Fibroblast of skin of scalp (primary cell): ENCODE measurements around the gene MAGEH1. TPM values are rescaled to one million over a fixed set of nuclear protein-coding genes. Genes with fewer than 3 reads are reported as not detected.
"Not testable (repeated sequence)": the region's sequence is repeated elsewhere in the genome, so short reads cannot be mapped to it uniquely, and the experiment has no call there.

Source experiments
- DNase-seq: peaks from one replicate; pipeline ENCODE4 v3.0.0-alpha.2; 2013
- polyA plus RNA-seq, 2 experiments: library from polyadenylated mRNA; unstranded; fragments of 120-200 nt; gene quantifications; one replicate each; pipeline ENCODE4 v1.2.1, GENCODE V29; 2013; ENCODE audit not compliant: insufficient read length in 2 of 2

MAGEH1 gene
- 33.7 TPM for polyA plus RNA-seq (2013, experiment 1 of 2; ENCODE audit: insufficient read length)
- polyA plus RNA-seq (2013, experiment 2 of 2; ENCODE audit: insufficient read length) = 30.7 TPM

DNA sequence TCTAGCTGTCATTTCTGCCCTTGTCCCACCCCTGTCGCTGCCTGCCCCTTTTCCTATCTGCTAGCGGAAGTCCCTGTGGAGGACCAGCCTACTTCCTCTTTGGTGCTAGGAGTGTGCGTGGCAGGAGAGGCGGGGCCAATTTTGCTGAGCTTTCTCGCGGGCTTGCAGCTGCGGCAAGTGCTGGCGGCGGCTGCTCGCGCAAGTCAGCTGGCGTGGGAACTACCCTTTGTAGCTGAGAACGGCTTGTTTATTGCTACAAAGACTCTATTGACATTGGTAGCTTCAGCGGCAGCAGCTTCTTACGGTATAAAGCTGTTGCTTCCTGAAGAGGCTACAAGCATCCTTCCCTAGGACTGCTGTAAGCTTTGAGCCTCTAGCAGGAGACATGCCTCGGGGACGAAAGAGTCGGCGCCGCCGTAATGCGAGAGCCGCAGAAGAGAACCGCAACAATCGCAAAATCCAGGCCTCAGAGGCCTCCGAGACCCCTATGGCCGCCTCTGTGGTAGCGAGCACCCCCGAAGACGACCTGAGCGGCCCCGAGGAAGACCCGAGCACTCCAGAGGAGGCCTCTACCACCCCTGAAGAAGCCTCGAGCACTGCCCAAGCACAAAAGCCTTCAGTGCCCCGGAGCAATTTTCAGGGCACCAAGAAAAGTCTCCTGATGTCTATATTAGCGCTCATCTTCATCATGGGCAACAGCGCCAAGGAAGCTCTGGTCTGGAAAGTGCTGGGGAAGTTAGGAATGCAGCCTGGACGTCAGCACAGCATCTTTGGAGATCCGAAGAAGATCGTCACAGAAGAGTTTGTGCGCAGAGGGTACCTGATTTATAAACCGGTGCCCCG, at the start of gene MAGEH1:
MAGEH1 (plus strand) TSS at position 138 of the 843 bp plus-strand sequence; CDS start at position 386, 248 bp downstream.
- DNase-seq = peak; percentile 85

DNA sequence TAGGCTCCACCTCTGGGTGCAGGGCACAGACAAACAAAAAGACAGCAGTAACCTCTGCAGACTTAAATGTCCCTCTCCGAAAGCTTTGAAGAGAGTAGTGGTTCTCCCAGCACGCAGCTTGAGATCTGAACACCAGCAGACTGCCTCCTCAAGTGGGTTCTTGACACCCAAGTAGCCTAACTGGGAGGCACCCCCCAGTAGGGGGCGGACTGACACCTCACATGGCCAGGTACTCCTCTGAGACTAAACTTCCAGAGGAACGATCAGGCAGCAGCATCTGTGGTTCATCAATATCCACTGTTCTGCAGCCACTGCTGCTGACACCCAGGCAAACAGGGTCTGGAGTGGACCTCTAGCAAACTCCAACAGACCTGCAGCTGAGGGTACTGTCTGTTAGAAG, 24.8 kb upstream of the MAGEH1 start:
- DNase-seq = not testable (repeated sequence)

- DNase-seq = not testable (repeated sequence)
These were observed 8.5 kb upstream of the MAGEH1 start for GRCh38 chrX:55443468-55443867.

GRCh38 chrX:55450259-55450658, 1.7 kb upstream of the MAGEH1 start:
- DNase-seq = no peak

DNA sequence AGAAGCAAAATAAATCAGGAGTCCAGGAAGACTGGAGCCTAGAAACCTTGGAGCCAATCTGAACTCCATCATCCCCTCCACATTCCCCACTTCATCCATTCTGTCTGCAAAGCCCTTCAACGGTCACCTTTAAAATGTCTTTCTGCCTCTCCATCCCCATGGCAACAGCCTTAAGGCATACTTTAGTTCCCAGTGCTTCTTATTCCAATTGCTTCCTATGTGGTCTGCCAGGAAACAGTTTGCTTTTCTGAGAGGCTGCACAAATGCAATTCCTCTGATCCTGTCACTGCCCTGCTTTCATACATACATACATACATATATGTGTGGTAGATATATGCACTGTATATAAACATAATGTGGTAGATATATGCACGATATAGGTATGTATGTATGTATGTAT, 786 bp upstream of the MAGEH1 start:
- no peak for DNase-seq

GRCh38 chrX:55451626-55451989, 319 bp upstream of the MAGEH1 start:
- no peak for DNase-seq

DNA sequence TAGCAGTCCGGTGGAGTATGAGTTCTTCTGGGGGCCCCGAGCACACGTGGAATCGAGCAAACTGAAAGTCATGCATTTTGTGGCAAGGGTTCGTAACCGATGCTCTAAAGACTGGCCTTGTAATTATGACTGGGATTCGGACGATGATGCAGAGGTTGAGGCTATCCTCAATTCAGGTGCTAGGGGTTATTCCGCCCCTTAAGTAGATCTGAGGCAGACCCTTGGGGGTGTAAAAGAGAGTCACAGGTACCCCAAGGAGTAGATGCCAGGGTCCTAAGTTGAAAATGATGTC, 852 bp downstream of the MAGEH1 start:
- no peak for DNase-seq

DNA sequence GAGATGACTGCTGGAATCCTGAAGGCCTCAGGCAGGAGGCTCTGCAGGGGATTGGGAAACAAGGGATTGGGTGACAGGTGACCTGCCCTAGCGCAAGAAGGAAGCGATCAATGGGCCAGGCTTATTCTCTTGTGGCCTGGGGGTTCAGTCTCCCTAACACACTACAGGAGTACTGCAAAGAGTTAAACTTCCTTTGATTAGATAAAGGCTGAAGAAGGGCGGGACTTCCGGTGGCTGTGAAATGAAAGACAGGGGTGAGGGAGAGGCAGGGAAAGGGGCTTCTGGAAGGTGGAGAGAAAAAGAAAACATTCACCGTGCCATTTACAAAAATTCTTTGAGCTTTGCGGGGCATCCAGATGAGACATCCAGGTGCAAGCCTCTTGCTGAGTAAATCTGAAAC, 3.8 kb downstream of the MAGEH1 start:
- DNase-seq = not testable (repeated sequence)

DNA sequence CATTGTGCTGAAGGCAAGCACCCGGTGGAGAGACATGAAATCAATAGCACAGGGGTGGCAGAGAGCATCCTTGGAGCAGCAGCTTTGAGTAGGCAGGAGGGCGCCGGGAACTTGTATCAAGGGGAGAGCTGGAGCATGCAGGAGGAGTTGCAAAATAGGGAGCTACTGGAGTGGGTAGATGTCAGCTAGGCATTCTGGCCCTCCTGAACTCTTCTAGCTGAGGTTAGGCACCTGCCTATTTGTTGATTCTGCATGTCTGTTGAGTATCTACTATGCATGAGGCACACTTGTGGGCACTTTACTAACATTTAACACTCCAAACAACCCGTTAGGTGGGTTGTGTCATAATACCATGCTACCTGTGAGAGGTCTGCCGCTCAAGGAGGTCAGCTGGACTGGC, 7.5 kb downstream of the MAGEH1 start:
- DNase-seq = not testable (repeated sequence)

DNA sequence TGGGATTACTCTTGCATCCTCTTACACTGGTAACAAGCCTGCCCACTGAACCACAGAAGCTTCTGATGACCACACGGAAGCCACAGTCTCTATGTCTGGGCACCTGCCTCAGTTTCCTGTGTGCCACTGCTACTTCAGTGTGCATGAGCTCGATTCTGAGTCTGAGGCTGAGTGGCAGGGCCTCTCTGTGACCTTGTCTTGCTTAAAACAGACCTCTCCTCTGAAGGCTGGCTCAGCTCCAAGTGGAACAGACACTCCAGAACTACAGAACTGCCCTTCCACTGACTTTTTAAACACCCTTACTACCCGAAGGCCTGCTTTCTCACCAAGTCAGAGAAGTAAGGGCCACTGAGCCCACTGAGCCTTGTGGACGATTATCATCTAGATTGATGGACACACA, 8.0 kb downstream of the MAGEH1 start:
- not testable (repeated sequence) for DNase-seq

GRCh38 chrX:55464050-55464449, 12.1 kb downstream of the MAGEH1 start:
- not testable (repeated sequence) for DNase-seq

GRCh38 chrX:55465108-55465507, 13.2 kb downstream of the MAGEH1 start:
- not testable (repeated sequence) for DNase-seq

- DNase-seq = not testable (repeated sequence)
These were observed 13.9 kb downstream of the MAGEH1 start for GRCh38 chrX:55465791-55466190.

GRCh38 chrX:55479956-55480355, 28.0 kb downstream of the MAGEH1 start:
- DNase-seq = not testable (repeated sequence)

GRCh38 chrX:55480390-55481062, 28.6 kb downstream of the MAGEH1 start:
- no peak for DNase-seq

DNA sequence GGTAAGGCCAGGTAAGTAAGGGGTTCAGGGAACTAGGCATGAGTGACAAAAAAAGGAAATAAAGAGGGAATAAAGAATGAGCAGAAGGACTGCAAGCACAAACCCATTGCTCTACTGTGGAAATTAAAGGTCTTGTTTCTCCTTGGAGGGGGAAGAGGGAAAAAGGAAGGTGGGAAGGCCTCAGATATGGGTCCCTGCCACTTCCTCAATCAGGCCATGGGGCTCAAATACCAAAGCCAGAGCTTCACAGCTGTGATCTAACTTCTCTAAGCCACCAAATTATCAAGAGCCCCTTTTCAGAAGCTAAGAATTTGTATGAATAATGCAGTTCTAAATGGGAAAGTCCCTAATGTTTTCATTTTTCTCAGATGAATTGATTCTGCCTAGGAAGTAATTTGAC, 33.0 kb downstream of the MAGEH1 start:
- no peak for DNase-seq

DNA sequence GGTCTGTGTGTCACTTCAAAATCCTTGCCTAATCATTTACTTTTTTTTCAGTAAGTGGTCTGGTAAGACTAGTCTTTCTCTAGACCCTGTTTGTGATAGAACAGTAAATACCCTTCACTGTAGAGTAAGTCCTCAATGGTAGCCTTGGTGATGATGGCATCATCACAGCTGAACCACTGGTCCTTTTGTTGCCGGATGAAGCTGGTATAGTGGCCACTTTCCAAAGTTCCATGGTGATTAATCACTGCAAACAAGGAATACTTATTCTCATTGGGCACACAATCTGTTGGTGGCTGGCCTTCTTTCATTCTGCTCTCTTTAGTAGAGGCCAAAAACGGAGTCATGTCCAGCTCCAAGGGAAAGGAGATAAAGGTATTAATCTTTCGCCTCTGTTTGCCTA, 34.8 kb downstream of the MAGEH1 start:
- peak; percentile 18 for DNase-seq

DNA sequence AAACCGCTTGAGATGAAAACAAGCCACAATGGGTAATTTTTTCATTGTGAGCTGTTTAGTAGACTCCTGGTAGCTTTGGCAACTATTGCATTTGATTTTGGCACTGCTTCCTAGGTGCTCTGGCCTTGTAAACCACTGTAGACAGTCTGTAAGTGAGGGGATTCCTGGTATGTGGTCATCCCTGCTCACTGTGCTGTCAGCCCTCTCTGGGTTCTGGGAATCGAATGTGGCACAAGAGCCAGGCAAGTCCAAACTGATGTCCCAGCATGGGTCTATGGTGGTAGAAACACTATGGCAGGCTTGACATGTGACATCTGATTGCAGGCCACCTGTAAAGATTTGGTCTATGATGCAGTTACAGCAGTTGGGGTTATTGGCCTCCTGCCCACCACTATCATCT, 35.2 kb downstream of the MAGEH1 start:
- no peak for DNase-seq

DNA sequence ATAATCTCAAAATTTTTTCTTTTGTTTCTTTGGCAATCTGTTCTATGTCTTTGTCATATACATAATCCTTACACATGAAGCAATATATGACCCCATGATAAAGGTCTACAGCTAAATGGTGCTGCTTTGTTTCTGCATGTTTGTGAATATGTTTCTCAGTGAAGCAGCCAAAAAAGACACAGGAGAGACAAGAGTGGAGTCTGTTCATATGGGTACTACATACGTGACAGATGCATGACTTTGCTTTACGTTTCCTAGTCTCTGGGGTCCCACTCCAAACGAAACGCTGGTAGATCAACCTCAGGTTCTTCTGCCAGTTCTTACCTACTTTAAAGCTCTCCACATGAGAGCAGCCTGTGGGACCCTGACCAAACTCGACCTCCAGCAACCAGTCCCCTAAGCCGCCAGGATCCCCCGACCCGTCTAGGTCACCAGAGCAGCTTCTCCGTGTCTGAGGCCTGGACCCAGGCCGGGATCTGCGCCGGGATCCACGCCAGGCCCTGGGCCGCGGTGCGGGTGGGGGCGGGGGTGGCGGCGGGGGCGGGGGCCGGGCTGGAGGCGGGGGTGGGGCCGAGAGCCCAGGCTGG, 36.2 kb downstream of the MAGEH1 start:
- no peak for DNase-seq

- peak; percentile 63 for DNase-seq
These were observed 36.8 kb downstream of the MAGEH1 start for GRCh38 chrX:55488593-55489313.

DNA sequence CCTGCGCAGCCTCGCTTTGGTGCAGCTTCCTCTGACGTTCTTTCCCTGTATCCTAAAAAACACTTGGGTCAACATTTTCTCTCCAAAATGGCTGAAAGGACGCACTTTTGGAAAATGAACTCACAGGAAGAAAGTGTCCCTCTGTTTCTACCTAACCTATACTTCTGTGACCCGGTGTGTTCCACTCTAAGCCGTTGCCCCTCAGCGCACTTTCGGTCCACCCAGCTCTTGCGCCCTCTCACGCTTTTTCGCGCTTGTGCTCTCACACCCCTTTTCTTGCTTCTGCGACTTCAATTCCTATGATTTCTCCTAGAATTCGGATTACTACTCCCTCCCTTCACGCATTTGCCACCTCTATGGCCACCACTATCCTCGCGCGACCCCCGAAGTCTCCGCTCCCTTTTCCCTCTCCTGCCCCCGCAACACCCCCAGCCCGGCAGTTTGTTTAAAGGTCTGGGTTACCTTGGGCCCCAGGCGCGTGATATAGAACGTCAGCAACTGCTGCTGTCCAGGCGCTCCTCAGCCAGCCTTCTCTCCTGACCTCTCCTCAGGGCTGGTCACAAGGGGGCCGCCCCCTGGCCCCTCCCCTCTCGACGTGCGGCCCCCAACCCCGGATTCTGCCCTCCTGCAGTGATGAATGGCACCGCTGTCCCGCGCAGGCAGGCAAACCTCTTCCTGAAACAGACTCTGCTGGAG, 37.5 kb downstream of the MAGEH1 start, which contains the start of gene USP51:
USP51 (minus strand) TSS at position 535 of the 696 bp plus-strand sequence. CDS start 909 bp downstream, outside the sequence.
- DNase-seq = no peak

DNA sequence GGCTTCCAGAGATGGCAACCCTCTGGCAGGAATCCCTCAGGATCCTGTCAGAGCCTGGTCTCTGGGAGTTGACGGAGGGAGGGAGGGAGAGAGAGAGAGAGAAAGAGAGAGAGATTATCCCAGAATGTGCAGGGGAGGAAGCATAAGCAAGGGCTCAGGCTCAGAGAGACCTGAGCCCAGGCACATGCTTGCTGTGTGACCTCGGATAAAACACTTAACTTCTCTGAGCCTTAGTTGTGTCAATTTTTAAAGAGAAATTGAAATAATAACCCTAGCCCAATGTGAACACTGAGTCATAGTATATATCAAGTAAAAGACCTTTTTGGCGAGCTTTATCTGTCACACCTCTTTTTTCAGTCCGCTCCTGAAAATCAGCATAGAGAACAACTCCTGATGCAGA, 38.2 kb downstream of the MAGEH1 start:
- no peak for DNase-seq
